HG03159 (cell line): Measurements from ENCODE around the gene IP6K1.
"Not testable (repeated sequence)": the region's sequence is repeated elsewhere in the genome, so short reads cannot be mapped to it uniquely, and the experiment has no call there.

Experiments used
- ATAC-seq: cut with Tn5 transposase; IDR thresholded peaks from one replicate; pipeline ENCODE4 v1.9.1; 2021; ENCODE audit warnings: mild to moderate bottlenecking, moderate library complexity; ENCODE audit not compliant: unreplicated experiment

IP6K1 gene

GRCh38 chr3:49786357-49787181 lies at the start of gene IP6K1:
IP6K1 (minus strand) TSS chr3:49786542; CDS start chr3:49748040, 38,502 bp downstream.
- ATAC-seq = peak; percentile 98

GRCh38 chr3:49831341-49831740 lies 45.0 kb upstream of the IP6K1 start:
- ATAC-seq = no peak

DNA sequence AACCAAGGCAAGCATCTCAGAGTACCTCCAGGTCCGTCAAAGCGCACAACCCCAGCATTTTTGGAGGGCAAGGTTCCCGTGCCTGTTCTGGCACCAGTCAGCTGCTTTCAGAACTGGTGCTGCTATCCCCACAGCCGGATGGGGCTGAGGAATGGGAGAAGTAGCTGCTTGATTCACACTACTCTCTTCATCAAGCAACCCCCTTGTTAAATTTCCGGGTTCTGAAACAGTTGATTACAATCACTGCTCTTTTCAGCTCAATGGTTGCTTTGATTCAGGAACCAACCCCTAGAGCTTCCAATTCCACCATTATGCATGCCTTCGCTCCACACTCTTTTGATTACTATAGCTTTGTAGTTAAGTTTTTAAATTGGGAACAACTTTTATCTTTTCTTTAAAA lies 39.7 kb upstream of the IP6K1 start:
- ATAC-seq = no peak

DNA sequence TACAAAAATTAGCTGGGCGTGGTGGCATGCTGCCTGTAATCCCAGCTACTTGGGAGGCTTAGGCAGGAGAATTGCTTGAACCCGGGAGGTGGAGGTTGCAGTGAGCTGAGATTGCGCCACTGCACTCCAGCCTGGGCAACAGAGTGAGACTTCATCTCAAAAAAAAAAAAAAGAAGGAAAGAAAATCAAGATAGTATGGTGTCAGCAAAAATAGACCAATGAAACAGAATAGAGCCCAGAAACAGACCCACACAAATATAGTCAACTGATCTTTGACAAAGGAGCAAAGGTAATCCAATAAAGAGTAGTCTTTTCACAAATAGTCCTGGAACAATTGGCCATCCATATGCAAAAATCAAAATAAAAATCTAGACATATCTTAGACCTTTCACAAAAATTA lies 36.8 kb upstream of the IP6K1 start:
- ATAC-seq = not testable (repeated sequence)

DNA sequence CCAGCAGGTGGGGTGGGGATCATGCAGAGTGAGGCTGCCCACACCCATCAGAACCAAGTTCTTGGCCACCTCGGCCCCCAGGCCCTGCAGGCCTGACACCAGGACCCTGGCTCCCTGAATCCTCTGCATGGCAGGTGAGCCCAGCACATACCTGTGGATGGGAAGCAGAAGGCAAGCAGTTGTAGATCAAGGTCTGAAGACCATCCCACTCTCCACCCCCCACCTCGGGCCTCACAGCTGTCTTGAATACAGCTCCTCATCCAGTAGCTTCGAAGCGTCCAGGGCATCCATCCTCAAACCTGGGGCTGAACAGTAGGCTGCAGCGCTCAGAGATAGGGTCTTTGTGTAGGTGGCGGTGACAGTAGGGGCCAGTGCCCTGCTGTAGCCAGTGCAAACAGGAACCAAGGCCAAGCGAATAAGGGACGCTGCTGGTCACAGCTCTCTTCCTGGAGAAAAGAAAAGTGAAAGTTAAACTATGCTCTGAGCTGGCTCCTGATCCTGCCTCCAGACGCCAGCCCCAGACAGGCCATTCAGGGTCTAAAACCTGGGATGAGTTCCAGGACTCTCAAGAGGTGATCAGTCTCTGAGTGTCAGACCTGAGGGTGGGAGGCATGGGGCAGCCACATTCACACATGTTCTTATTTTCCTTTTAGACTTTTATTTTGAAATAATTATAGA lies 27.3 kb upstream of the IP6K1 start, which contains the start of gene UBA7:
TSS of gene UBA7 (minus strand) at position 457 of the 678 bp plus-strand sequence. CDS start at position 291, 166 bp downstream.
- ATAC-seq = peak; percentile 49

GRCh38 chr3:49812916-49813496 lies 26.7 kb upstream of the IP6K1 start:
- ATAC-seq = no peak

- ATAC-seq = no peak
Measured at GRCh38 chr3:49807431-49808114, 21.2 kb upstream of the IP6K1 start.

DNA sequence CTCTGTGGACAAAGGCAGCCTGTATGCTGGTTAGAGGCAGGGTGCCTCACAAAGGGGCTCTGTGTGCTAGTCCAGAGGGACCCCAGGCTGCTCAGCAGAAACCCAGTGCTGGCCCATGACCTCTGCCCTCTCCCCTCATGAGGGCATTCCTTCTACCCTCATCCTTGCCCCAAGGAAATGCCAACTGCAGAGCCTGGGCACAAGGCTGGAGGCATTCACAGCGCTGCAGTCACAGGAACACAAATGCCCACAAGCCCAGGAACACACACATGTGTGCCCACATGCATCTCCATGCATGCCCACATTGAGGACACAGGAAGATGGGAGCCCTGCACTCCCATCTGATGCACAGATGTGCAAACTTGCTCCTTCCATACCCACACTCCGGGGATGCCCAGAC lies 20.5 kb upstream of the IP6K1 start:
- no peak for ATAC-seq

GRCh38 chr3:49805897-49806701 lies 19.8 kb upstream of the IP6K1 start:
- no peak for ATAC-seq

DNA sequence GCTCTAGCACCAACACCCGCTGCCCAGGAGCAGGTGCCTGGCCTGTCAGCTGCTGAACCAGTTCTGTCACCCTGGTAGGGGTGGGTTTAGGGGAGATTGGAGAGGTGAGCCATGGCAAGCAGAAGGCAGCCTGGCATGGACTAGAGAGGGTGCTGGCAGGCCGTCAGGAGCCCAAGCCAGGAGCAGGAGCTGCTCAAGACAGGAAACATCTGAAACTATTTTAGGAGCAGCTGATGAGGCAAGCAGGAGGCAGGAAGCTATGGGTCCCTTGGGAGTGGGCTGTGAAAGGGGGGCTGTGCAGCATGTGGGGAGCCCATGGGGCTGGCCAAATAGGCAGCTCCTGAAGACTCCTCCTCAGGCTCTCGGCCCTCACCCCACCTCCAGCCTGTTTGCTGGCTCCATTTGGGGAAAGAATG lies 19.0 kb upstream of the IP6K1 start:
- ATAC-seq = no peak

DNA sequence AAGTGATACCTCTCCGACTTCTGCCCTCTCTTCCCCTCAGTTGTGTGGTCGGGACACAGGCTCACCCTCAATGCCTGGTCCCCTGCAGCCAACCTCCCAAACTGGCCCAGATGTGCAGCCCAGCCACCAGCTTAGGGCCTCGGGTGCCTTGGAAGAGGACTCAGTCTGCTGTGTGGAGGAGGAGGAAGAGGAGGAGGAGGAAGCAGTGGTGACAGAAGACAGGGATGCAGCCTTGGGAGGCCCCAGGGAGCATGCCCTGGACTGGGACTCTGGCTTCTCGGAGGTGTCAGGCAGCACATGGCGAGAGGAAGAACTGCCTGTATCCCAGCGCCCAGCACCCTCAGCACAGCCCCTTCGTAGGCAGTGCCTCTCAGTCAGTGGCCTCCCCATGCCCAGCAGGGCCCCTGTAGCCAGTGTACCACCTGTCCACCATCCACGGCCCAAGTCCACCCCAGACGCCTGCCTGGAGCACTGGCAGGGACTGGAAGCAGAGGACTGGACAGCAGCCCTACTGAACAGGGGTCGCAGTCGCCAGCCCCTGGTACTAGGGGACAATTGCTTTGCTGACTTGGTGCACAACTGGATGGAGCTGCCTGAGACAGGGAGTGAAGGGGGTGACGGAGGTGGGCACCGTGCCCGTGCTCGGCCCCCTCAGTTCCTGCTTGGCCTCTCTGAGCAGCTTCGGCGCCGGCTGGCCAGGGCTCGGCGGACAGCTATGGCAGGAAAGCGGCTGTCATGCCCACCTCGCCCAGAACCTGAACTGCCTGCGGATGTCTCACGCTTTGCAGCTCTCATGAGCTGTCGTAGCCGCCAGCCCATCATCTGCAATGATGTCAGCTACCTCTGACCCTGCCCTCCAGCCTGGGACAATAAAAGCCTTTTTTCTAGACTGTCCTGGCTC lies 18.0 kb upstream of the IP6K1 start:
- no peak for ATAC-seq

GRCh38 chr3:49803465-49804140 lies 17.3 kb upstream of the IP6K1 start:
- peak; percentile 12 for ATAC-seq

- peak; percentile 59 for ATAC-seq
Measured at GRCh38 chr3:49802719-49803464, 16.6 kb upstream of the IP6K1 start, which contains the start of gene INKA1. INKA1 (plus strand) TSS chr3:49803261; CDS start chr3:49803393, 132 bp downstream.

DNA sequence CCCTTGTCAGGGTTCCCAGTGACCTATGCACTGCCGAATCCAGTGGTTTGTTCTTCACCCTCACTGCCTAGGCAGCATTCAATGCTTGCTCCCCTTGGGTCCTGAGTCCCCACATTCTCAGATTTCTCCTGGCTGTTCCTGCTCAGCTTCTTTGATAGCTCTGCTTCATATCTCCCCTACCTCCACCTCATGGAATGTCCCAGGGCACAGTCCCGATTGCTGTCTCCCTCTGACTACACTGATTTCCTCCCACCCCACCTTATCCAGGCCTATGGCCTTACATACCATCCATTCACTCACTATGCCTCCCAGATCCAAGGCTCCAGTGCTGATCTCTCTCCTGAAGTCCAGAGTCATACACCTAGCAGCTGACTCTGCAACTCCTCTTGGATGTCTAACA lies 14.8 kb upstream of the IP6K1 start:
- ATAC-seq = no peak

GRCh38 chr3:49799761-49800160 lies 13.4 kb upstream of the IP6K1 start, which contains the start of gene CDHR4:
CDHR4 (minus strand) TSS chr3:49799873; CDS start chr3:49799812, 61 bp downstream.
- ATAC-seq = no peak

GRCh38 chr3:49799105-49799504 lies 12.8 kb upstream of the IP6K1 start:
- no peak for ATAC-seq

- no peak for ATAC-seq
Measured at GRCh38 chr3:49794926-49795905, 8.9 kb upstream of the IP6K1 start.
